Renal cortex interstitium (tissue), 11 donors: ENCODE results near the gene KCNT1. TPM values are rescaled to one million over a fixed set of nuclear protein-coding genes. Genes with fewer than 3 reads are reported as not detected.

Experiments used
- DNase-seq, 11 donors: peaks; one replicate each; pipeline ENCODE4 v3.0.0-alpha.2; 2013; ENCODE audit warnings: low read depth in 9 of 11, low spot score in 4 of 11; ENCODE audit errors: extremely low read depth in 1 of 11
- polyA plus RNA-seq, 3 donors: library from polyadenylated mRNA; unstranded; fragments of 120-200 nt; gene quantifications; one replicate each; pipeline ENCODE4 v1.2.1, GENCODE V29; 2013; ENCODE audit not compliant: insufficient read length in 3 of 3

KCNT1 gene
- polyA plus RNA-seq, 3 donors: 0.09 to 0.24 (median 0.24) TPM

DNA sequence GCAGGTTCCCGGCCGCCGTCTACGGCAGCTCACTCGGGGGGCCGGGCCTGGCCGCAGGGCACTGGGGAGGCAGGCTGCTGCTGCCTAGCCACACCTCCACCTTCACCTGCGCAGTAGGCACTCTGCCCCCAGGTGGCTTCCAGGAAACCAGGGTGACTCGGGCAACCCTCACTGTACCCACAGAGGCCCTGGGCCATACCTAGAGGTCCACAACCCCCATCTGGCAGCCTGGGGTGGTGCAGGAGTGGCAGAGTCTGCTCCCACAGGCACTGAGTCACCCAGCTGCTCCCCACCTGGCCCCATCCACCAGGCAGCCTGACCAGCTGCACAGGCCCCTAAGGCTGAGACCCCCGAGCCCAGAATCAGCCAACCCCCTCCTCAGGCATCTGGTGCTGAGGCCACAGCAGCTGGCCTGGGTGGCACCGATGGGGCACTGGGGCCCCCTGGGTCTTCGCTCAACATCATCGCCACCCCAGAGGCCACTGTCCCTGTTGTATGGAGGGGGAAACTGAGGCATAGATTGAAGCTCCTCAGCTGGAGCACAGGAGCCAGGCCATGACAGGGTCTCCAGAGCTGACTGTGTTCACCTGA is 70.2 kb downstream of the KCNT1 start:
- no peak for DNase-seq

DNA sequence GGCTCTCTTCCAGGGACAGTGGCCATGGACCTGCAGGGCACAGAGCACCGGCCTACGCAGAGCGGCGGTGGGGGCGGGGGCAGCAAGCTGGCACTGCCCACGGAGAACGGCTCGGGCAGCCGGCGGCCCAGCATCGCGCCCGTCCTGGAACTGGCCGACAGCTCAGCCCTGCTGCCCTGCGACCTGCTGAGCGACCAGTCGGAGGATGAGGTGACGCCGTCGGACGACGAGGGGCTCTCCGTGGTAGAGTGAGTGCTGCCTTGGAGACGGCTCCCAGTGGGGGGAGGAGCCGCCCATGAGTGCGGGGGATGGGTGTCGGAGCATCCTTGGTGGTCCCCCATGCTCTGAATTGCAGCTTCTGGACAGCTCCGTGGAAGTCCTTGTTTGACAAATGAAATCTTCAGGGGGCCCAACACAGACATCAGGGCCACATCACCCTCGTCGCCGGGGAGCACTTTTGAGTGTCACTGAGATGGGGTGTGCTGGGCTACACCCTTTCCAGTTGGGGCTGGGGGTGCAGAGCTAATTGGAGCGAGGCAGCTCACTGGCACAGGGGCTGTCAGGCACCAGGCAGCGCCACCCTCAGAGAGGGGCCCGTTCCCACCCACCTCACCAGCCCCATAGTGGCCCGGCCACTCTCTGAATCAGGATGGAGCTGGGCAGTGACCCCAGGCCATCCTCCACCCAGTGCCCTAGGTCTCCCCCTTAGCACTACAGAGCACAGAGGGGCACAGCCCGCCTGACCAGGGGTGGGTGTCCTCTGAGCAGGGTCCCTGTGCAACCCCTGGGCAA is 70.9 kb downstream of the KCNT1 start:
- DNase-seq: peak in 1 of 11 donors; percentile 8

DNA sequence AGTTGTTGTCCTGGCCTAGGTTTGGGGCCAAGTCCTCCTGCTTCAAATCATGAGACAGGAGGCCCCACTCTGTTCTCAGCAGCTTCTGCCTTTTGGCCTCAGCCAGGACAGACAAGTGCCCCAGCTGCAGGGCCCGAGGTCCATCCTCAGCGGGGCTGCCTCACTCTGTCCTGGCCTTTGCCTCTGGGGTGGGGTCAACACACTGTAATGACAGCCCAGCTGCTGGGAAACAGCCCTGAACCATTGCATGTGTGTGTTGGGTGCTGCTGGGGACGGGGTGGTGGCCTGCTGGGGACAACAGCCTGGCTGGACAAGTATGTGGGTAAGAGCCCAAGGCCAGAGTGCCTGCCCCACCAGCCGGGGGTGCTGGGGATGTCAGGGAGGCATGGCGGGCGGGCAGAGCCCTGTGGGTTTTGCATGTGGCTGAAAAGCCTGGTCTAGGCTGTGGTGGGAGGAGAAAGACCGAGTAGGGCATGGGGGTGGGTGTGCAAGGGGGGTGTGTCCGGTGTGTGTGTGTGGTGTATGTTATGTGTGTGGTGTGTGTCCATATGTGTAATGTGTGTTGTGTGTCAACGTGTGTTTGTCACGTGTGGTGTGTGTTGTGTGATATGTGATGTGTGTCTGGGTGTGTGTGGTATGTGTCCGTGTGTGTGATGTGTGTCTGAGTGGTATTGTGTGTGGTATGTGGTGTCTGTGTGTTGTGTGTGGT is 71.7 kb downstream of the KCNT1 start:
- no peak for DNase-seq

DNA sequence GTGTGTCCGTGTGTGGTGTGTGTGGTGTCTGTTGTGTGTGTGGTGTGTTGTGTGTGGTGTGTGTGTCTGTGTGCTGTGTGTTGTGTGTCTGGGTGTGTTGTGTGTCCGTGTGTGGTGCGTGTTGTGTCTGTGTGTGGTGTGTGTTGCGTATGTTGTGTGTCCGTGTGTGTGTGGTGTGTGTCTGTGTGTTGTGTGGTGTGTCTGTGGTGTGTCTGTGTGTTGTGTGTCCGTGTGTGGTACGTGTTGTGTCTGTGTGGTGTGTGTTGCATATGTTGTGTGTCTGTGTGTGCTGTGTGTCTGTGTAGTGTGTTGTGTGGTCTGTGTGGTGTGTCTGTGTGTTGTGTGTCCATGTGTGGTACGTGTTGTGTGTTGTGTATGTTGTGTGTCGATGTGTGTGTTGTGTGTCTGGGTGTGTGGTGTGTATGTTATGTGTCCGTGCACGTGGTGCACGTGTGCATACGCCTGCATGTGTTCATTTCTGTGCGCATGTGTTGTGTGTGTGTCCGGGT is 72.3 kb downstream of the KCNT1 start:
- no peak for DNase-seq

DNA sequence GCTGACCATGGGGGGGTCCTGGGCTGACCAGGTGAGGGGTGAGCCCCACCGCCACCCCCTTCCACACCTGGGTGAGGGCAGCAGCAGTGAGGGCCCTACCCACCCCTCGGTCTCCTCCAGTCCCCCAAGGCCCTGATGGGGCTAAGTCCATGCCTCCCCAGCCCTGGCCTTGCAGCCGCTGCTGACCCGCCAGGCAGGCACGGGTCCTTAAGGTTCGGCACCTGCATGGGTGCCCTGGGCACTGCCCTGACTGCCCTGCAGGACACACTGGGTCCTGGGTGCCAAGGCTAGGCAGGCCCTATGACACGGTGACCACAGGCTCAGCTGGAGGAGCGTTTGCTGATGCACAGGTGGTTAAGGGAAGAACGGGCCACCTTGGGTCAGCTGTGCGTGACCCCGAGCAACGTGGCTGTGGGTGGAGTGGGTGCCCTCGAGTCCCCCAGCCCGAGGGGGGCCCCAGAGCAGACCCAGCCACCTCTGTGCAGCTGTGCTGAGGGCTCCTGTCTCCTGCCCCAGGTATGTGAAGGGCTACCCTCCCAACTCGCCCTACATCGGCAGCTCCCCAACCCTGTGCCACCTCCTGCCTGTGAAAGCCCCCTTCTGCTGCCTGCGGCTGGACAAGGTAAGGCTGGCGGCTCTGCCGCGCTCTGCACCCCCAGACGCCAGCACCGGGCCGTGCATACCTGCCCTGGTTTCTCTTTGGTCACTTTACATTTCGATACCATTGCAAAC is 73.0 kb downstream of the KCNT1 start:
- DNase-seq: no peak

DNA sequence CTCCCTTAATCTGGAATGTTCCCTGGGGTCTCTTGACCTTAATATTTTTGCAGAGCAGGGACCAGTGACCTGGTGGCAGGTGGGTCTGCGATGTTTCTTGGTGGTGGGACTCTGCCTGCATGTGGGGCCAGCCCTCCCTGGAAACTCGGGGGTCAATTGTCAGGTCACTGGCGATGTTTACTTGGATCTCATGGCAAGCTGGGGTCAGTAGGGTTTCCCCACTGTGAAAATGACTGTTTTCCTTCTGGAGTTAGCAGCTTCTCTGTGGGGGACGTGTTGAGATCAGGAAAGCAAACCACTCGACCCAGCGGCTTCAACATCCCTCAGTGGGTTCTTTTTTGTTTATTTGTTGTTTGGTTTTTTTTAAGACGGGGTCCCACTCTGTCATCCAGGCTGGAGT is 73.9 kb downstream of the KCNT1 start:
- no peak for DNase-seq

DNA sequence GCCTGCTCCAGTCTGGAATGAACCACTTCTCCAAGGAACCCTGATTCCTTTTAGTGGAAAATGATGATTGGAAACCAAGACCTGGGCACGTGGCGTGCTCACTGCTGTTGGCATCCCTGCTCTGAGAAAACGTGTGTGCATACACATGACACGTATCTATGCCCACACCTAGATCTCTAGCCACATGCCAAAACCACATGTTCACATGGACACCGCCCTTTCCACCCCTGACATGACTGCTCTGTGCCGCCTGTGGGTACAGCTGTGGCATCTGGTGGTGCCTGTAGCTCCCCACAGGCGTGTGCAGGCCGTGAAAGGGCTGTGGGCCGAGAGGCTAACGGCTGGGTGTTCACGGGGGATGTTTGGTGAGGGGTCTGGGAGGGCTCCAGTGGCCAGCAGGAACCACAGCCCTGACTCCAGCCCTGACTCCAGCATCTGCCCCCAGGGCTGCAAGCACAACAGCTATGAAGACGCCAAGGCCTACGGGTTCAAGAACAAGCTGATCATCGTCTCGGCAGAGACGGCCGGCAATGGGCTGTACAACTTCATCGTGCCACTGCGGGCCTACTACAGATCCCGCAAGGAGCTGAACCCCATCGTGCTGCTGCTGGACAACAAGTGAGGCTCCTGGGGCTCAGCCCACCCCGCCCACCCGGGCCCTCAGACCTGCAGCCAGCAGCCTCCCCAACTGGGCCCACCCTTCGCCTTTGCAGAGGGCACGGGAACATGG is 75.1 kb downstream of the KCNT1 start:
- no peak for DNase-seq

DNA sequence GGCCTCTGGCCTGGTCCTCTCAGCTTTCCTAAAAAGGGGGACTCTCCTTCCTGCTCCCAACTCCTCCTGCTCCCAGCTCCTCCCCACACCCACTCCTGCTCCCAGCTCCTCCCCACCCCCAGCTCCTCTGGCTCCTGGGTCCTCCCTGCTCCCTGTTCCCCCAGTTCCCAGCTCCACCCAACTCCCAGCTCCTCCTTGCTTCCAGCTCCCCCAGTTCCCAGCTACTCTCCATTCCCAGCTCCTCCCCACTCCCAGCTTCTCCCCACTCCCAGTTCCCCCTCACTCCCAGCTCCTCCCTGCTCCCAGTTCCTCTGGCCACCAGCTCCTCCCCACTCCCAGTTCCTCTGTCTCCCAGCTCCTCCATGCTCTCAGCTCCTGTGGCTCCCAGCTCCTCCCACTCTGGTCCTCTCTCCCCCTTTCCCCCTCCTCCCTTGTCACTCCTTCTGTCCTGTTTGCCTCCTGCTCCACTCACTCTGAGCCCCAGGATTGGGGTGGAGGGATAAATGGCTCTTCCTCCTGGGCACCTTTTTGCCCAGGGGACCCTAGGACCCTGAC is 75.7 kb downstream of the KCNT1 start:
- no peak for DNase-seq

DNA sequence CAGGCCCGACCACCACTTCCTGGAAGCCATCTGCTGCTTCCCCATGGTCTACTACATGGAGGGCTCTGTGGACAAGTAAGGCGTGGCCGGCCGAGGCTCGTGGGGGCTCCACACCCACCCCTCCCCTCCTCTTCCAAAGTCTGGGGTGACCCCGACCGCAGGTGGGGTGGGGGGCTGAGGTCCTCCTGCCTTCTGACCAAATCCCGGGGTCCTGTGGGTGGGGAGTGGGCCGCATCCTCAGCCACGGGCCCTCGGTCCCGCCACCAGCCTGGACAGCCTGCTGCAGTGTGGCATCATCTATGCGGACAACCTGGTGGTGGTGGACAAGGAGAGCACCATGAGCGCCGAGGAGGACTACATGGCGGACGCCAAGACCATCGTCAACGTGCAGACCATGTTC is 76.4 kb downstream of the KCNT1 start:
- DNase-seq: no peak

DNA sequence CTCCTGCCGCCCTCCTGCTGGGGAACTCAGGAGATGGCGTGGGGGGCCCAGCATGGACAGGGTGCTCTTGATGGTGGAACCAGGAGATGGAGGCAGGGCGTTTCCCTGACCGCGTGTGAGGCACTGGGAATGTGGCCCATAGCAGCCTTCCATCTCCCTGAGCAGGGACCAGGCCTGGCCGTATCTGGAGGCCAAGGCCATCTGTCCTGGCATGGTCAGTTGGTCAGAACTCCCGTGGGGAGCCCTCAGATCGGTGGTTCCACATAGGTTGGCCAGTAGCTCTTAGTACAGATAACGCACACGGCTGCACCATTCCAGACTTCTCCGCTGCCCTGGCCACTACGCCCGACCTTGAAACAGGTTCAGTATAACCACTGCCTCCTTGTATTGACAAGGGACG is 77.6 kb downstream of the KCNT1 start:
- no peak for DNase-seq

DNA sequence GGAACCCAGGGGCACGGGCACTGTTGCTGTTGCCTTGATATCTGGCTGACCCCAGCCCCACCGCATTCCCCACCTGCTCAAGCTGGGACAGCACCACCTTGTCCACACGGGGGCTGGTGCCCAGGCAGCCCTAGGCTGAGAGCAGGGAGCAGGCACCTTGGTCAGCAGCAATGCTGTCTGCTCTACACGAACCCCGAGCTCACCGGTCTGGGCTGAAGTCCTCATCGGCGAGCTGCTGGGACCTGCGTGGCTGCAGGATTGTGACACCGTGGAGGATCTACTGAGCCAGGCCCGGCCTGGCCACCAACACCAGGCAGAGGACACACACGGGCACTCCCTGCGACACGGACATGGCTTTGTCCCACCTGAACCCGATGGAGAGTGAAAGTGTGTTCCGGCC is 78.1 kb downstream of the KCNT1 start:
- no peak for DNase-seq

DNA sequence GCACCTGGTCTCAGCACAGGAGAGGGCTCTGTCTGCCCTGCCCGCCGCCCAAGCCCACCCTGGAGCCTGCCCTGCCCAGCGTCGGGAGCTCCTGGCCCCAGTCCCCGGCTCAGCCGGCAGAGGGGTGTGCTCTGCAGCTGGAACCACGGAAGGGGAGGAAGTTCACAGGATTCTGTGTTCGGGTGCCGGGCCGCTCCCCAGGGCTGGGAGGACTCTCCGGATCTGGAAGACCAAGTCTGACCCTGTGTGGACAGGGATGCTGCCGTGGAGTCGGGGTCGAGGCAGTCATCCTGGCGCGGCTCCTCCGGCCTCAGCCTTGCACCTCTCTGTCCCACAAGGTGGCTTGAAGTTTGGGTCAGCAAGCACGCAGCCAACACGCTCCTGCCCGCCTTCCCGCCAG is 78.6 kb downstream of the KCNT1 start:
- no peak for DNase-seq

DNA sequence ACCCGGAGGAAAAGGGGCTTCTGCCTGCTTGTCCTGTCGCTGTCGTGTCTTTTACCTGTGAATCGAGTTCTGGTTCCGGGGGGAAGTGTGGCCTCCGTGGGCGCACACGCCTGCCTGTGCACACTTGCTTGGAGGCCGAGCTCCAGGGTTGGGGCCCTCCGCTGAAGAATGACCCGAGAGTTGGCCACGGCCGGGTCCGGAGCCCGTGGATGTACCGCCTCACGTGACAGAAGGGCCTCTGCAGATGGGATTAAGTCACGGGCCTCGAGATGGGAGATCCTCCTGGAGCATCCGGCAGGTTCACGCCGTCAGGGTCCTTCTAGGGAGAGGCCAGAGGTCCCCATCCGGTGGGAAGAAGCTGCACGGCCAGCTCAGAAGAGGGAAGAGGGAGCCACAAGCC is 81.0 kb downstream of the KCNT1 start:
- no peak for DNase-seq

DNA sequence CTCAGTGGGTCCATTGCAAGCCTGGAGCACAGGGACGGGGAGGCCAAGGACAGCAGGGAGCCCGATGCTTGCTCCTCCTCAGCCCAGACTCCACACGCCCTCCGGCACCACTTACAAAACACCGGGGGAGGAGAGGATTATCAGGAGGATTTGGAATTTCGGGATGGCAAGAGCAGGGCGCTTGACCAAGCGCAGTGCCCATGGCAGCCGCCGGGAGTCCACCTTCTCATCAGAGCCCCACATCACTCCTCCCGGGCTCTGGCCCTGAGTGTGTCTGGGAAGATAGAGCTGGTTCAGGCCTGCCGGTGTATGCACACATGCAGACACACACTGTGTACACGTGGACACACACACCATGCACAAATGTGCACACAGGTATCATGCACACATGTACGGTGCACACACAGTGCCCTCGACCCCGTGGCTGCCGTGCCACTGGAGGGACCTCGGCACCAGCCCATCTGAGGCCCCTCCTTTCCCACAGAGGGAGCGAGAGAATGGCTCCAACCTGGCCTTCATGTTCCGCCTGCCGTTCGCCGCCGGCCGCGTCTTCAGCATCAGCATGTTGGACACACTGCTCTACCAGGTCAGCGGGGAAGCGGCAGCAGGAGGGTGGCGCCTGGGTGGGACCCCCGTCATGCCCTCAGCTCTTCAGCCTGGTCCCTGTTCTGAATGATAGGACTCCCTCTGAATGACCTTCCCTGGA is 81.7 kb downstream of the KCNT1 start:
- DNase-seq: no peak

DNA sequence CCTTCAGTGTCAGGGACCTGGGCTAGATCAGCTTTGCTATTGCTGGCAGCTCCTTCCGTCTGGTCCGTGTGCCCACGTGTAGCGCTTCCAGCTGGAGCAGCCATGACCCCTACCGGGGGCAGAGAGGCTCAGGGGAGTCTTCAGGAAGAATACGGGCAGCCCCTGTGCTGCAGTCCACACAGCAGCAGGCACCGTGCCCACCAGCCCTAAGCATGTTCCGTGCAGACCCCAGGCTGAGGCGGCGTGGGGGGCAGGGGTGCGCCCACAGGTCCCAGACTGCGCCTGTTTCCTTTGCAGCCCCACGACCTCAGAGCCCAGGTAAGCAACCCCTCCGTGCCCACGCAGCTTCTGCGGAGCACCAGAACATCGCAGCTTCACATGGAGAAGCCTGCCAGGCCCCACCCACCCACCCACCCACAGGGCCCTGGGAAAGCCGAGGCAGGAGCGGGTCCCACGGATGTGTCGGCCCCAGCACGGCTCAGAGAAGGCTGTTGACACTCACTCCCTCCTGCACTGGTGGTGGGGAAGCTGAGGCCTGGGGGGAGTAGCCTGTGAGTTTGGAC is 83.1 kb downstream of the KCNT1 start:
- no peak for DNase-seq

DNA sequence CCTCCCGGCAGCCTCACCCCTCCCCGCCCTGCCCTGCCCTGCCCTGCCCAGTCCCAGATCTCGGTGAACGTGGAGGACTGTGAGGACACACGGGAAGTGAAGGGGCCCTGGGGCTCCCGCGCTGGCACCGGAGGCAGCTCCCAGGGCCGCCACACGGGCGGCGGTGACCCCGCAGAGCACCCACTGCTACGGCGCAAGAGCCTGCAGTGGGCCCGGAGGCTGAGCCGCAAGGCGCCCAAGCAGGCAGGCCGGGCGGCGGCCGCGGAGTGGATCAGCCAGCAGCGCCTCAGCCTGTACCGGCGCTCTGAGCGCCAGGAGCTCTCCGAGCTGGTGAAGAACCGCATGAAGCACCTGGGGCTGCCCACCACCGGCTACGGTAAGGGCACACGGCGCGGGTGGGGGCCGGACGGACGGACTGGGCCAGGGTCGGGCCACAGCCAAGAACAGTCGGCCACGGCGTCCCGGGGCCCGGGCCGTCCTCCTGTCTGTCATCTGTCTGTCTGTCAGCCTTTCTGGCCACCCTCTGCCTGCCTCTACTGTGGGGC is 84.2 kb downstream of the KCNT1 start:
- DNase-seq: no peak

DNA sequence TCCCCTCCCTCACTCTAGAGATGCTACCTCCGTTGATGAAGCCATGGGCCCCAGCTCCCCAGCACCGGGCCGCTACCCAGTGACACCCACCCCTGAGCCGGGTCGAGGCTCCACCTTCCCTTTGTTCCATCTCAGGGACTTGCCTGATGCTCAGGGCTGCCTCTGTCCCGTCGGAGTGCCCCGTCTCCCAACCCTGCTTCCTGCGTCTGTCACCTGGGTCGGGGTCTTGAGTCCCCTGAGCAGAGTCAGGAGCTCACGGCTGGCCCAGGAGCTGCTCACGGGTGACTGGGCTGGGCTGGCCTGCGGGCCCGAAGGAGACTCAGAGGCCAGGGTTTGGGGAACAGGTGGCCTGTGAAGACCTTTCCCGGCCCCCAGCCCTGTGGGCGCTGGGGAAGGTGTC is 85.3 kb downstream of the KCNT1 start:
- DNase-seq: no peak
